ENCODE data around the gene IL17RA. TPM values are rescaled to one million over a fixed set of nuclear protein-coding genes. Genes with fewer than 3 reads are reported as not detected.

Gene IL17RA
- total RNA-seq, 2 experiments from 2014 or later: 37.8 to 38.7 TPM

GRCh38 chr22:17158568-17159503, 74.0 kb downstream of the IL17RA start, which contains the start of gene HDHD5:
Gene HDHD5 (minus strand): TSS chr22:17159277. CDS start chr22:17159251, 26 bp downstream.
- peak within 1 kb of the TSS; percentile 76 for H3K4me3 Mint-ChIP-seq
- no peaks in the 10 kb centered on the region for H3K9me3 Mint-ChIP-seq
- peak; percentile 89 for DNase-seq
- ChIA-PET CTCF (interaction anchor here (0.7 to 5.2 kb wide), 5 partner anchors 13 to 344 kb away, joined by 6 to 47 read pairs (median 9); no protein-coding TSS in a partner anchor), POLR2A (interaction anchor here (0.6 to 3.5 kb wide), 11 partner anchors 10 to 213 kb away, joined by 3 to 8 read pairs (median 3); no protein-coding TSS in a partner anchor)
- peak within 1 kb of the TSS; percentile 56 for H3K27ac Mint-ChIP-seq
- H3K27me3 Mint-ChIP-seq: no peaks in the 10 kb centered on the region
- peaks cover 34% of the 10 kb centered on the region for H3K4me1 Mint-ChIP-seq
- peaks cover 7% of the 10 kb centered on the region for H3K36me3 Mint-ChIP-seq (ENCODE audit: low read depth)

DNA sequence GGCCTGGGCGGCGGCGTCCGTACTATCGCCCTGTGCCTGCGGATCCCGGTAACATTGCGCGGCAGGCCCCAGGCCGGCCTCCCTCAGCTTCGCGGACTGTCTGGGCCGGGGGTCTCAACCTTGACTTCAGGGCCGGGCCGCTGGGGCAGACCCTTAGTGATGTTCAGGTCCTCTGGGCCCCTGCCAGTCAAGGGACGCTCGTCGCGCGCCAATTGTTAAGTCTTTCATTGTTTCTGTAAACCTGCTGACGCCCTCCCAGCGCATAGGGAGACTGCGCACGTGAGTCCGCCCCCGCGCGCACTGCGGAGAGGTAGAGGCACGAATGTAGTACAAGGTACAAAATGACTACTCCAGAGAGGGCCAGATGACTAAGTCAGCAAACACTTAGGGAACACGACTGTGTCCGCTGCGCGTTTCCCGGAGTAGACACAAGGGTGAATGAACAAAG, 74.7 kb downstream of the IL17RA start:
- DNase-seq: peak; percentile 54
- Mint-ChIP-seq H3K27ac (no peak overlapping the region), H3K4me3 (peak overlapping the region; percentile 69), H3K36me3 (ENCODE audit: low read depth) (peaks cover 7% of the 10 kb centered on the region), H3K27me3 (no peaks in the 10 kb centered on the region), H3K9me3 (no peaks in the 10 kb centered on the region), H3K4me1 (peaks cover 34% of the 10 kb centered on the region)
- POLR2A ChIA-PET: interaction anchor here (0.7 to 3.5 kb wide), 6 partner anchors 12 to 212 kb away, joined by 3 to 8 read pairs (median 4); no protein-coding TSS in a partner anchor
- CTCF ChIA-PET: interaction anchor here (0.7 to 5.2 kb wide), 3 partner anchors 12 to 343 kb away, joined by 6 to 47 read pairs (median 7); no protein-coding TSS in a partner anchor

GRCh38 chr22:17161991-17162390, 77.2 kb downstream of the IL17RA start:
- H3K4me3 Mint-ChIP-seq: no peak overlapping the region
- ChIA-PET POLR2A (no interaction called here), CTCF (interaction anchor here (0.6 to 5.2 kb wide), 2 partner anchors 10 to 22 kb away, joined by 4 to 47 read pairs; no protein-coding TSS in a partner anchor)
- peaks cover 18% of the 10 kb centered on the region for H3K4me1 Mint-ChIP-seq
- H3K27ac Mint-ChIP-seq: no peak overlapping the region
- peaks cover 4% of the 10 kb centered on the region for H3K27me3 Mint-ChIP-seq
- H3K36me3 Mint-ChIP-seq (ENCODE audit: low read depth): no peaks in the 10 kb centered on the region
- no peaks in the 10 kb centered on the region for H3K9me3 Mint-ChIP-seq
- no peak for DNase-seq

GRCh38 chr22:17162731-17163130, 77.9 kb downstream of the IL17RA start:
- ChIA-PET CTCF (interaction anchor here (5.2 kb wide), 1 partner anchor 9 kb away, joined by 47 read pairs; no protein-coding TSS in a partner anchor), POLR2A (no interaction called here)
- Mint-ChIP-seq H3K4me3 (no peak overlapping the region), H3K27ac (no peak overlapping the region), H3K36me3 (ENCODE audit: low read depth) (no peaks in the 10 kb centered on the region), H3K27me3 (peaks cover 7% of the 10 kb centered on the region), H3K9me3 (no peaks in the 10 kb centered on the region), H3K4me1 (peaks cover 16% of the 10 kb centered on the region)
- no peak for DNase-seq

DNA sequence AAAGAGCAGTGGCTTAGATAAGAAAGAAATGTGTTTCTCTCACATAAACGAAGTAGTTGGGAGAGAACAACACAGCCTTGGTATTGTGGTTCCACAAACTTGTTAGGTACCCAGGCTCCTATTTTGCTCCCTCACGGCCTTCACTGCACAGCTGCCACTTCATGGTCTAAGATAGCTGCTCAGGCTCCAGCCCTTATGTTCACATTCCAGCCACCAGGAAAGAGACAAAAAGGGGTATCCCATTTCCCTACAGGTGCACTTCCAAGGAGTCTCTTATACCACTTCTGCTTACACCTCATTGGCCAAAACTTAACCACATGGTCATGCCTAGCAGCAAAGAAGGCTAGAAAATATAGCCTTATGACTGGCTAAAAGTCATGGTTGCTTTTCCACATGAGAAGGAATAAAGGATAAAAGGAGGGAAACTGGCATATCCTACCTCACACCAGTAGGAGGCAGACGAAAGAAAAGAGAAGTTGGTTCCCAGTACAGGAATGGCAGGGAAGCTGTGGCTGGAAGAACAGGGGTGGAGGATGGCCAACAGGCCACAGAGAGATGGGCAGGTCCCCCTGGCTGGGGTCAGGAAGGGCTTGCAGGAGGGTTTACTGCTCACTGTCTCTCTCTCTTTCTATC, 79.7 kb downstream of the IL17RA start:
- Mint-ChIP-seq H3K4me1 (peaks cover 6% of the 10 kb centered on the region), H3K9me3 (no peaks in the 10 kb centered on the region), H3K36me3 (ENCODE audit: low read depth) (no peaks in the 10 kb centered on the region), H3K27ac (no peak overlapping the region), H3K4me3 (no peak overlapping the region), H3K27me3 (peaks cover 8% of the 10 kb centered on the region)
- POLR2A ChIA-PET: interaction anchor here (1.1 kb wide), 1 partner anchor 79 kb away, joined by 3 read pairs; no protein-coding TSS in a partner anchor
- CTCF ChIA-PET: interaction anchor here (1.3 to 5.2 kb wide), 2 partner anchors 7 to 337 kb away, joined by 5 to 47 read pairs; no protein-coding TSS in a partner anchor
- DNase-seq: no peak

Other genes starting within 250 kb of the IL17RA start
- gene GAB4, start 76.8 kb upstream of the IL17RA start, total RNA-seq: not detected
- not detected for gene TMEM121B, start 36.4 kb downstream of the IL17RA start, total RNA-seq
- gene HDHD5, start 74.3 kb downstream of the IL17RA start, total RNA-seq: 10 to 100 TPM; 27.1 TPM
- gene ADA2, start 134.4 kb downstream of the IL17RA start, total RNA-seq: 10 to 100 TPM; 47.1 to 50.0 TPM

Data from activated CD4-positive, alpha-beta memory T cell treated with anti-CD3 and anti-CD28 coated beads, Interleukin-2, amount 10 ng/mL, durations not matched to agents 7 days and 5 days (primary cell).